K562 (cell line): ENCODE data around the gene PRRC2A. TPM values are rescaled to one million over a fixed set of nuclear protein-coding genes. Genes with fewer than 3 reads are reported as not detected.

Experiments used
- ATF3 ChIP-seq, 2 experiments: fragments of 450-650 bp in 1 of 2; sonication (generic) in 1 of 2; formaldehyde crosslinking in 1 of 2; IDR thresholded peaks in 1 of 2; conservative IDR thresholded peaks in 1 of 2; 2 replicates each; pipeline versions ENCODE4 v1.6.1 to v1.8.1; 2016 to 2023; ENCODE audit warnings: mild to moderate bottlenecking in 2 of 2, moderate library complexity in 2 of 2, inconsistent platforms in 1 of 2, missing genetic modification reagents in 1 of 2
- CHD4 ChIP-seq: fragments of 200-600 bp; sonication (generic); IDR thresholded peaks from 3 replicates; pipeline ENCODE4 v1.6.1; 2012; ENCODE audit warnings: low read depth, mild to moderate bottlenecking, mixed read lengths, low read length, inconsistent platforms; ENCODE audit not compliant: insufficient read depth, insufficient replicate concordance, poor library complexity, severe bottlenecking
- CREM ChIP-seq: IDR thresholded peaks from 2 replicates; pipeline ENCODE4 v1.6.1; 2014; ENCODE audit warnings: antibody characterized with exemption, low read depth
- DACH1 ChIP-seq: fragments of 450-650 bp; IDR thresholded peaks from 2 replicates; pipeline ENCODE4 v1.6.1; 2018; ENCODE audit not compliant: partially characterized antibody
- DPF2 ChIP-seq: fragments of 450-650 bp; IDR thresholded peaks from 2 replicates; pipeline ENCODE4 v1.6.1; 2016
- E2F3 ChIP-seq: fragments of 250-450 bp; sonication (Bioruptor Pico); IDR thresholded peaks from 2 replicates; pipeline ENCODE4 v1.4.0; 2020; ENCODE audit warnings: mild to moderate bottlenecking
- ELF4 ChIP-seq: fragments of 450-650 bp; formaldehyde crosslinking; IDR thresholded peaks from 2 replicates; pipeline ENCODE4 v1.4.0; 2022; ENCODE audit warnings: missing genetic modification characterization
- FOXP4 ChIP-seq: sonication (generic); formaldehyde crosslinking; IDR thresholded peaks from 2 replicates; pipeline ENCODE4 v1.8.0; 2022; ENCODE audit warnings: mild to moderate bottlenecking, missing genetic modification reagents, borderline replicate concordance
- HDAC1 ChIP-seq, 2 experiments: fragments of 450-650 bp; IDR thresholded peaks; 2 replicates each; pipeline ENCODE4 v1.6.1; 2016 to 2017; ENCODE audit warnings: inconsistent platforms in 1 of 2, mild to moderate bottlenecking in 1 of 2, moderate library complexity in 1 of 2
- JUND ChIP-seq, 2 experiments: IDR thresholded peaks; 2 replicates in 1 of 2; 3 replicates in 1 of 2; pipeline ENCODE4 v1.6.1; 2011; ENCODE audit warnings: borderline replicate concordance in 2 of 2, low read depth in 2 of 2, low read length in 2 of 2, improper control_type of control experiment in 1 of 2, missing biosample characterization in 1 of 2, missing genetic modification characterization in 1 of 2, missing genetic modification reagents in 1 of 2
- NBN ChIP-seq: fragments of 450-650 bp; IDR thresholded peaks from 2 replicates; pipeline ENCODE4 v1.6.1; 2016; ENCODE audit warnings: low read depth, mild to moderate bottlenecking
- PCBP1 ChIP-seq: fragments of 200-400 bp; formaldehyde crosslinking; IDR thresholded peaks from 2 replicates; pipeline ENCODE4 v1.6.1; 2018; ENCODE audit warnings: mild to moderate bottlenecking, low read depth, low read length; ENCODE audit not compliant: poor library complexity, severe bottlenecking
- PTBP1 ChIP-seq: fragments of 200-400 bp; formaldehyde crosslinking; IDR thresholded peaks from 2 replicates; pipeline ENCODE4 v1.6.1; 2017; ENCODE audit warnings: low read depth, low read length
- PYGO2 ChIP-seq: fragments of 450-650 bp; IDR thresholded peaks from 2 replicates; pipeline ENCODE4 v1.6.1; 2016; ENCODE audit warnings: mild to moderate bottlenecking, missing genetic modification characterization, moderate library complexity, missing compliant biosample characterization
- RNF219 ChIP-seq: fragments of 250-450 bp; sonication (Bioruptor Pico); IDR thresholded peaks from 2 replicates; pipeline ENCODE4 v1.5.0; 2022; ENCODE audit warnings: mild to moderate bottlenecking
- SAP30 ChIP-seq: fragments of 200-600 bp; sonication (generic); IDR thresholded peaks from 2 replicates; pipeline ENCODE4 v1.6.1; 2012; ENCODE audit warnings: borderline replicate concordance, low read depth, mild to moderate bottlenecking, moderate library complexity, low read length, control low read depth, inconsistent platforms; ENCODE audit not compliant: insufficient read depth, poor library complexity, severe bottlenecking
- SMAD3 ChIP-seq: fragments of 450-650 bp; formaldehyde crosslinking; conservative IDR thresholded peaks from 2 replicates; pipeline ENCODE4 v1.4.0; 2020; ENCODE audit warnings: mild to moderate bottlenecking
- TCF7L2 ChIP-seq: fragments of 150-350 bp; IDR thresholded peaks from 2 replicates; pipeline ENCODE4 v1.6.1; 2016; ENCODE audit warnings: low read depth, mild to moderate bottlenecking, low read length, moderate library complexity
- TEAD1 ChIP-seq, 2 experiments: fragments of 450-650 bp in 1 of 2; sonication (generic) in 1 of 2; formaldehyde crosslinking; IDR thresholded peaks; 2 replicates each; pipeline versions ENCODE4 v1.4.0 to v1.8.0; 2020 to 2022; ENCODE audit warnings: mild to moderate bottlenecking in 2 of 2, missing genetic modification reagents in 1 of 2
- ZNF274 ChIP-seq: IDR thresholded peaks from 2 replicates; pipeline ENCODE4 v1.6.1; 2011; ENCODE audit warnings: low read depth, mild to moderate bottlenecking, low read length, moderate library complexity, borderline replicate concordance
- ZNF584 ChIP-seq: fragments of 200-800 bp; sonication (Bioruptor generic); IDR thresholded peaks from 2 replicates; pipeline ENCODE4 v1.6.1; 2016; ENCODE audit warnings: low read depth, mild to moderate bottlenecking, missing genetic modification characterization, missing compliant biosample characterization
- ZNF589 ChIP-seq: fragments of 200-800 bp; sonication (Bioruptor generic); IDR thresholded peaks from 2 replicates; pipeline ENCODE4 v1.6.1; 2016; ENCODE audit warnings: low read depth, missing genetic modification characterization, missing compliant biosample characterization
- polyA plus RNA-seq, 8 experiments: library from polyadenylated mRNA; depleted of rRNA in 4 of 8; stranded (reverse) in 5 of 8; unstranded in 3 of 8; fragments of >200 nt; fragmentation: Nextera tagmentation in 2 of 8; fragmentation: Illumina TruSeq in 1 of 8; extraction: Ambion mirVana in 2 of 8; extraction: Trizol in 1 of 8; gene quantifications; 2 replicates each; pipeline versions ENCODE4 v1.2.1 to v1.2.3, GENCODE V29; 2011 to 2014; ENCODE audit warnings: inconsistent platforms in 1 of 8, missing spikeins in 1 of 8
- total RNA-seq, 7 experiments: library from RNA; depleted of rRNA in 6 of 7; stranded (reverse); fragments of >200 nt in 6 of 7; fragmentation: Illumina TruSeq in 2 of 7; extraction: Trizol in 2 of 7; gene quantifications; 2 replicates each; pipeline versions ENCODE4 v1.2.1 to v1.2.3, GENCODE V29; 2011 to 2021; ENCODE audit warnings: low replicate concordance in 1 of 7

Gene PRRC2A
- total and polyA plus RNA-seq, 9 of the 15 experiments (the other 6 are each of a cell fraction or from before 2014, with no cell fraction given): 1.0 to 332 (median 63.0) TPM

- peak in 1 of 2 experiments; percentile 52; a peak in 1 of 4 replicates for TF ChIP-seq TEAD1 (CRISPR knock-in tag; IDR thresholded peaks at IDR 0.05)
- TF ChIP-seq ZNF584 (CRISPR knock-in tag): no peak
- TF ChIP-seq PYGO2: no peak
- no peak for TF ChIP-seq DACH1
- TF ChIP-seq TCF7L2: no peak
- no peak for TF ChIP-seq ZNF274
- no peak for TF ChIP-seq ZNF589 (CRISPR knock-in tag)
- peak; percentile 94 for TF ChIP-seq CREM
- peak; percentile 89 for TF ChIP-seq ATF3 (IDR thresholded peaks at IDR 0.05)
- no peak for TF ChIP-seq ATF3 (CRISPR knock-in tag; conservative IDR thresholded peaks at IDR 0.05)
- TF ChIP-seq PCBP1: no peak
- TF ChIP-seq SAP30: no peak
- 0 out of 2 replicates have a peak, but pooled peaks have one; percentile 17 for TF ChIP-seq E2F3
- peak; percentile 56; the same call in 1 of the 2 replicates for TF ChIP-seq SMAD3
- no peak for TF ChIP-seq PTBP1
- TF ChIP-seq DPF2: peak; percentile 81
- no peak for TF ChIP-seq RNF219 (CRISPR knock-in tag)
- TF ChIP-seq CHD4: no peak
- no peak for TF ChIP-seq FOXP4
- 0 out of 2 replicates have a peak, but pooled peaks have one; percentile 37 for TF ChIP-seq ELF4 (CRISPR knock-in tag)
- 0 out of 2 replicates have a peak, but pooled peaks have one; percentile 62 for TF ChIP-seq NBN
- peak; percentile 78 for TF ChIP-seq JUND (IDR thresholded peaks at IDR 0.05; ENCODE audit: borderline replicate concordance, low read depth, low read length)
- peak; percentile 75 for TF ChIP-seq JUND (tag; IDR thresholded peaks at IDR 0.05; ENCODE audit: borderline replicate concordance, low read depth, low read length)
- TF ChIP-seq HDAC1 (IDR thresholded peaks at IDR 0.05): no peak
These were observed 56.4 kb downstream of the PRRC2A start (continued) for GRCh38 chr6:31676904-31677303.
